ENCODE results near the gene CYP2E1. TPM values are rescaled to one million over a fixed set of nuclear protein-coding genes. Genes with fewer than 3 reads are reported as not detected.
"Not testable (repeated sequence)": the region's sequence is repeated elsewhere in the genome, so short reads cannot be mapped to it uniquely, and the experiment has no call there.

Gene CYP2E1
- total and polyA plus RNA-seq, 8 donors, result 1.7 to 19.9 (median 4.6) TPM; not detected in 1

DNA sequence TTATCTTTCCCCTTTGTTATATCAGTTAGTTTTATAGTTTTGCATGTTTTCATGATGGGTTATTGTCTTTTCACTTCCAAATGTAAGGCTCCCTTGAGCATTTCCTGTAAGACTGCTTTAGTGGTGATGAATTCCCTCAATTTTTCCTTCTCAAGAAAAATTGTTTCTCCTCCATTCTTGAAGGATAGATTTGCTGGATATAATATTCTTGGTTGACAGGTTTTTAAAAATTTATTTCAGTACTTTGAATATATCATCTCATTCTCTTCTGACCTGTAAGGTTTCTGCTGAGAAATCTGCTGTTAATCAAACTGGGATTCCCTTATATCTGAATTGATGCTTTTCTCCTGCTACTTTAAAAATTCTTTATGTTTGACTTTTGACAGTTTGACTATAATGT lies 40.1 kb upstream of the CYP2E1 start:
- DNase-seq, result no peak
- TF ChIP-seq EP300 (IDR thresholded peaks at IDR 0.05) (no peak), CTCF (IDR thresholded peaks at IDR 0.05) (no peak), POLR2AphosphoS5 (IDR thresholded peaks at IDR 0.05) (no peak), POLR2A (IDR thresholded peaks at IDR 0.05) (no peak)
- Histone ChIP-seq H3K4me1 (no peaks in the 10 kb centered on the region), H3K9me3 (peaks cover 0 to 52% (median 38%) of the 10 kb centered on the region in 4 donors), H3K27ac (no peak overlapping the region), H3K36me3 (no peaks in the 10 kb centered on the region), H3K27me3 (no peaks in the 10 kb centered on the region), H3K4me3 (no peak overlapping the region)
- intact Hi-C loops (cut with DNase I; ENCODE audit: low total_unique reads), result no loop called here

- H3K9me3 ChIP-seq, result peaks cover 0 to 46% (median 34%) of the 10 kb centered on the region in 4 donors
- TF ChIP-seq POLR2AphosphoS5 (IDR thresholded peaks at IDR 0.05), result no peak
- TF ChIP-seq POLR2A (IDR thresholded peaks at IDR 0.05), result no peak
- TF ChIP-seq EP300 (IDR thresholded peaks at IDR 0.05), result no peak
- no peak for TF ChIP-seq CTCF (IDR thresholded peaks at IDR 0.05)
- no peak overlapping the region for H3K27ac ChIP-seq
- no peaks in the 10 kb centered on the region for H3K27me3 ChIP-seq
- DNase-seq, result no peak
- intact Hi-C loops (cut with DNase I; ENCODE audit: low total_unique reads), result no loop called here
- H3K4me3 ChIP-seq, result no peak overlapping the region
- H3K36me3 ChIP-seq, result peaks cover 0 to 2% (median 0%) of the 10 kb centered on the region in 4 donors
- no peaks in the 10 kb centered on the region for H3K4me1 ChIP-seq
Measured at GRCh38 chr10:133488354-133488753, 38.8 kb upstream of the CYP2E1 start.

DNA sequence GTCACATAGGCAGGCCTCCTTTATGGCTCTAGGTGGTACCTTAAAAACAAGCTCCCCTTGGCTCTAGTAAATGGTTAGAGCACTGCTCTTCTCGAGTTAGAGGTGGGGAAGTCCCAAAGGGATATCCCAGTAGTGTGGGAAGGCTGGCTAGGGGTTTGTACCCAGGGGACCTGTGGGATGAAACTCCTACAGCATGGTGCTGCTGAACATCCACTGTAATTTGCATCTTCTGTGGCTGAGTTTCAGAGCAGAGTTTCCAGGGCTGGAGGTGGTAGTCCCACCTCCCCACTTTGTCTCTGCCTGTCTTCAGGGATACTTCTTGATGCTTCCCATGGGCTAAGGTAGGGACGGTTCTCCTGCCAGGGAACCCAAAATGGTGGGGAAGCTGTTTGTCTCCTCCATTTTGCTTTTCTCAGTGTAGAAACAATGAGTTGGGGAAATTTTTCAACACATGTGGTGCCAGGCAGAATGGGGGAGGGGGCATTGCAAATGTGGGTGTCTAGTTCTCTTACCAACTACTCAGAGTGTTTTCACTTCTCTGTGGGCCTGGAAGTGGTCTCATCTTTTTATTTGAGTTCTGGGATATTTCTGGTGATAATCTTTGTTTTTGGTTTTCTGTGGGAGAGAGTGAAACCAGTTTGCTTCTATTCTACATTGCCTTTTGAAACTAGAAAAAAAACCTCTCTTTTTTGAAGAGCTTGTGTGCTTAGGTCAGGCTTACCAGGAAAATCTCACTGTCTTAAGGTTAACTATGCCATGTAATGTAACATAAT lies 37.2 kb upstream of the CYP2E1 start:
- TF ChIP-seq CTCF (IDR thresholded peaks at IDR 0.05), result no peak
- no peak for TF ChIP-seq POLR2A (IDR thresholded peaks at IDR 0.05)
- TF ChIP-seq EP300 (IDR thresholded peaks at IDR 0.05), result no peak
- no peak for TF ChIP-seq POLR2AphosphoS5 (IDR thresholded peaks at IDR 0.05)
- Histone ChIP-seq H3K27ac (no peak overlapping the region), H3K4me1 (no peaks in the 10 kb centered on the region), H3K4me3 (no peak overlapping the region), H3K27me3 (no peaks in the 10 kb centered on the region), H3K36me3 (peaks cover 0 to 4% (median 0%) of the 10 kb centered on the region in 4 donors), H3K9me3 (peaks cover 0 to 31% (median 23%) of the 10 kb centered on the region in 4 donors)
- intact Hi-C loops (cut with DNase I; ENCODE audit: low total_unique reads), result no loop called here
- no peak for DNase-seq
- WGBS, 5 donors, result 51 to 65% (median 52%) methylated on average over 2 of the region's 2 CpGs

DNA sequence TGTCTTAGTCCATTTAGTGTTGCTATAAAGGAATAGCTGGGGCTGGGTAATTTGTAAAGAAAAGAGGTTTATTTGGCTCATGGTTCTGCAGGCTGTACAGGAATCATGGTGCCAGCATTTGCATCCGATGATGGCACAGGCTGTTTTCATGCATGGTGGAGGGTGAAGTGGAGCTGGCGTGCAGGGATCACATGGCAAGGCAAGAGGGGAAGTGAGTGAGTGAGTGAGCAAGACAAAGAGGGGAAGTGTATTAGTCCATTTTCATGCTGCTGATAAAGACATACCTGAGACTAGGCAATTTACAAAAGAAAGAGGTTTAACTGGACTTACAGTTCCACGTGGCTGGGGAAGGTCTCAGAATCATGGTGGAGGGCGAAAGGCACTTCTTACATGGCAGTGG lies 33.6 kb upstream of the CYP2E1 start:
- peaks cover 0 to 13% (median 3%) of the 10 kb centered on the region in 4 donors for H3K36me3 ChIP-seq
- DNase-seq; intact Hi-C loops (cut with DNase I; ENCODE audit: low total_unique reads); H3K4me1 ChIP-seq; H3K27ac ChIP-seq; H3K4me3 ChIP-seq; H3K27me3 ChIP-seq: not testable (repeated sequence)
- peaks cover 0 to 14% (median 6%) of the 10 kb centered on the region in 4 donors for H3K9me3 ChIP-seq
- WGBS, 5 donors, result 66 to 73% (median 70%) methylated on average over 4 of the region's 4 CpGs

DNA sequence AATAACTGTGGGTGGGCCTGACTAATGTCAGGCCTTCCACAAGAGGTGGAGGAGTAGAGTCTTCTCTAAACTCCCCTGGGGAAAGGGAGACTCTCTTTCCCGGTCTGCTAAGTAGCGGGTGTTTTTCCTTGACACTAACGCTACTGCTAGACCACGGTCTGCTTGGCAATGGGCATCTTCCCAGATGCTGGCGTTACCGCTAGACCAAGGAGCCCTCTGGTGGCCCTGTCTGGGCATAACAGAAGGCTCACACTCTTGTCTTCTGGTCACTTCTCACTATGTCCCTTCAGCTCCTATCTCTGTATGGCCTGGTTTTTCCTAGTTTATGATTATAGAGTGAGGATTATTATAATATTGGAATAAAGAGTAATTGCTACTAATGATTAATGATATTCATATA lies 29.8 kb upstream of the CYP2E1 start:
- H3K27me3 ChIP-seq; DNase-seq; H3K4me1 ChIP-seq; H3K27ac ChIP-seq; intact Hi-C loops (cut with DNase I; ENCODE audit: low total_unique reads); H3K4me3 ChIP-seq: not testable (repeated sequence)
- 43 to 54% (median 48%) methylated on average over 6 of the region's 6 CpGs for WGBS, 5 donors
- TF ChIP-seq CTCF (IDR thresholded peaks at IDR 0.05), result peak in 3 of 7 experiments; percentile 9 to 36 (median 15)
- Histone ChIP-seq H3K9me3 (peaks cover 0 to 25% (median 22%) of the 10 kb centered on the region in 4 donors), H3K36me3 (peaks cover 0 to 47% (median 13%) of the 10 kb centered on the region in 4 donors)

DNA sequence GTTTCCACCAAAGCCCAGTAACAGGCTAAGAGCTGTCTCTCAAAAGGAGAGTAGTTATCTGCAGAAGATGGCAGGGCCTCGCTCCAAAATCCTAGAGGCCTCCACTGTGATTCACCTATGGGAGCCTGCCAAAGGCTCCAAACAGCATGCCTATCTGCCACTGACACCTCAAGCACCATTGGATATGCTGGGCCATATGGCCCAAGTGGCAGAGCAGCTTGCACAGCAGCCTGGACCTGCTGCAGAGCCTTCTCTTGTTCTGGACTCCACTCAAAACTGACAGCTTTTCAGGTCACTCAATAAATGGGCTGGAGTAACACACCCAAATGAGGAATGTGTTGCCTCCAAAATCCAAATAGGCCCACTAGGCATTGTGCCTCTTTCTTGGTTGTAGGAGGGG lies 28.0 kb upstream of the CYP2E1 start:
- H3K27me3 ChIP-seq; H3K4me3 ChIP-seq; intact Hi-C loops (cut with DNase I; ENCODE audit: low total_unique reads); H3K4me1 ChIP-seq; DNase-seq; H3K27ac ChIP-seq: not testable (repeated sequence)
- Histone ChIP-seq H3K9me3 (peaks cover 0 to 25% (median 22%) of the 10 kb centered on the region in 4 donors), H3K36me3 (peaks cover 0 to 43% (median 13%) of the 10 kb centered on the region in 4 donors)
- 50 to 86% (median 64%) methylated on average over 1 of the region's 1 CpG for WGBS, 5 donors

- H3K4me3 ChIP-seq, result not testable (repeated sequence)
- peaks cover 0 to 25% (median 21%) of the 10 kb centered on the region in 4 donors for H3K9me3 ChIP-seq
- WGBS, 5 donors, result 58 to 69% (median 61%) methylated on average over 4 of the region's 4 CpGs
Measured at GRCh38 chr10:133500897-133501296, 26.3 kb upstream of the CYP2E1 start.

More at GRCh38 chr10:133500897-133501296, 26.3 kb upstream of the CYP2E1 start:
- H3K27me3 ChIP-seq; DNase-seq; H3K27ac ChIP-seq; intact Hi-C loops (cut with DNase I; ENCODE audit: low total_unique reads); H3K4me1 ChIP-seq: not testable (repeated sequence)
- H3K36me3 ChIP-seq, result peaks cover 0 to 43% (median 13%) of the 10 kb centered on the region in 4 donors
